Body of pancreas (tissue), 4 donors: ENCODE results near the gene PLCH1. TPM values are rescaled to one million over a fixed set of nuclear protein-coding genes. Genes with fewer than 3 reads are reported as not detected.

ENCODE experiments used
- ATAC-seq: fragments of 150-250 bp; one replicate; pipeline ENCODE4 v1.9.1; 2016
- DNase-seq, 4 donors: peaks; one replicate each; pipeline ENCODE4 v3.0.0-alpha.2; 2019
- H3K27ac ChIP-seq, 4 donors: fragments of 200-600 bp; sonication (generic); 1 replicate in 3 of 4; 2 replicates in 1 of 4; pipeline versions ENCODE4 v1.5.1 to v1.6.1; 2016 to 2019; ENCODE audit warnings: mild to moderate bottlenecking in 1 of 4, mixed read lengths in 1 of 4, moderate library complexity in 1 of 4
- H3K27me3 ChIP-seq, 2 donors: fragments of 200-600 bp; sonication (generic); one replicate each; pipeline ENCODE4 v1.6.0; 2016; ENCODE audit warnings: mild to moderate bottlenecking in 1 of 2
- H3K36me3 ChIP-seq, 2 donors: fragments of 200-600 bp; sonication (generic); replicated peaks in 1 of 2; 2 replicates each; pipeline ENCODE4 v1.5.1; 2016; ENCODE audit warnings: low read depth in 2 of 2; ENCODE audit not compliant: insufficient read depth in 1 of 2
- H3K4me1 ChIP-seq: fragments of 200-600 bp; sonication (generic); one replicate; pipeline ENCODE4 v1.6.0; 2016
- H3K4me3 ChIP-seq, 2 donors: fragments of 200-600 bp; sonication (generic); 1 replicate in 1 of 2; 2 replicates in 1 of 2; pipeline ENCODE4 v1.5.1; 2016 to 2019
- H3K9me3 ChIP-seq, 3 donors: fragments of 200-600 bp; sonication (generic); 1 replicate in 2 of 3; 2 replicates in 1 of 3; pipeline ENCODE4 v1.5.1; 2016
- POLR2A ChIP-seq, 3 donors: fragments of 450-650 bp; IDR thresholded peaks; one replicate each; pipeline ENCODE4 v1.6.1; 2016; ENCODE audit warnings: antibody characterized with exemption in 3 of 3, mild to moderate bottlenecking in 2 of 3
- WGBS, 2 donors: methylation state at CpG; one replicate each; pipeline ENCODE4 v1.1.5; 2017; 5-methylcytosine and 5-hydroxymethylcytosine counted together
- intact Hi-C: fragments of 100-400 bp; cut with DNase I; formaldehyde crosslinking; loops from one replicate; pipeline ENCODE4 v1.15.1; 2023
- small RNA-seq: library from RNA; depleted of rRNA; stranded (forward); fragments of <200 nt; gene quantifications from one replicate; pipeline ENCODE3, GENCODE V24; 2016
- total RNA-seq, 2 donors: library from RNA; depleted of rRNA; stranded (reverse); fragments of >200 nt; gene quantifications; one replicate each; pipeline ENCODE4 v1.1.0, GENCODE V29; 2016
- TF ChIP-seq, protein P1 (sequence below), 7 experiments: fragments of 450-650 bp in 4 of 7; fragments of 200-600 bp in 3 of 7; sonication (generic) in 3 of 7; IDR thresholded peaks; one replicate each; pipeline ENCODE4 v1.5.1; 2016 to 2019; ENCODE audit warnings: antibody characterized with exemption in 7 of 7

Gene PLCH1
- total RNA-seq, 2 donors from 2014 or later, result 3.0 to 5.2 TPM

DNA sequence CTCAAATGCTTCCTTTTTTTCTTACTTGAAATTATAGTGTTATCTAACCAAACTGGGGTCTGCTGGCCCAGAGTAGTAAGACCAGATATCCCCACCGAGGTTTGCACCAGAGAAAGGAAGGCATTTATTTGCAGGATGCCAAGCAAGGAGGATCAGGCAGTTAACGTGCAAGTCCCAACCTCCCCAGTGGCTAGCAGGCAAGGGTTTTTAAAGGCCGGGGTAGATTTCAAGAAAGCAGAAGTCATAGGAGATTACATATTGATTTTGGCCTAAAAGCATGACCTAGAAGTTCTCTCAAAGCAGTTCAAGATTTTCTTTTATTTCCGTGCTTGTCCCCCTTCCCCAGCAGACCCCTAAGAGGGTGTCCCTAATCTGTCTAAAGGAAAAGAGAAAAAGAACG is 418.6 kb downstream of the PLCH1 start:
- Histone ChIP-seq H3K4me3 (no peak overlapping the region), H3K36me3 (no peaks in the 10 kb centered on the region), H3K27ac (no peak overlapping the region), H3K4me1 (no peaks in the 10 kb centered on the region), H3K9me3 (no peaks in the 10 kb centered on the region), H3K27me3 (no peaks in the 10 kb centered on the region)
- WGBS, 2 donors, result 57 to 70% methylated on average over 5 of the region's 5 CpGs
- DNase-seq, result no peak
- intact Hi-C loops, result loop anchor here (5.0 to 10.0 kb wide), 2 partner anchors 564 to 991 kb away; no protein-coding TSS in a partner anchor
- ATAC-seq, result no peak
- TF ChIP-seq, protein P1, sequence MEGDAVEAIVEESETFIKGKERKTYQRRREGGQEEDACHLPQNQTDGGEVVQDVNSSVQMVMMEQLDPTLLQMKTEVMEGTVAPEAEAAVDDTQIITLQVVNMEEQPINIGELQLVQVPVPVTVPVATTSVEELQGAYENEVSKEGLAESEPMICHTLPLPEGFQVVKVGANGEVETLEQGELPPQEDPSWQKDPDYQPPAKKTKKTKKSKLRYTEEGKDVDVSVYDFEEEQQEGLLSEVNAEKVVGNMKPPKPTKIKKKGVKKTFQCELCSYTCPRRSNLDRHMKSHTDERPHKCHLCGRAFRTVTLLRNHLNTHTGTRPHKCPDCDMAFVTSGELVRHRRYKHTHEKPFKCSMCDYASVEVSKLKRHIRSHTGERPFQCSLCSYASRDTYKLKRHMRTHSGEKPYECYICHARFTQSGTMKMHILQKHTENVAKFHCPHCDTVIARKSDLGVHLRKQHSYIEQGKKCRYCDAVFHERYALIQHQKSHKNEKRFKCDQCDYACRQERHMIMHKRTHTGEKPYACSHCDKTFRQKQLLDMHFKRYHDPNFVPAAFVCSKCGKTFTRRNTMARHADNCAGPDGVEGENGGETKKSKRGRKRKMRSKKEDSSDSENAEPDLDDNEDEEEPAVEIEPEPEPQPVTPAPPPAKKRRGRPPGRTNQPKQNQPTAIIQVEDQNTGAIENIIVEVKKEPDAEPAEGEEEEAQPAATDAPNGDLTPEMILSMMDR (IDR thresholded peaks at IDR 0.05), result no peak
- no peak for TF ChIP-seq POLR2A (IDR thresholded peaks at IDR 0.05)

Small RNA genes lying within 50 kb of the gene (small RNA-seq; reads per million reads assigned to genes)
- gene AC108729.3 (not detected), gene RN7SL715P (not detected)

Other genes starting within 250 kb of the PLCH1 start
- 10 to 100 TPM in 1 of 2 donors, 1 to 10 TPM in 1; 4.9 to 14.8 TPM for gene C3orf33, start 61.2 kb upstream of the PLCH1 start, total RNA-seq
- 10 to 100 TPM; 40.0 to 42.2 TPM for gene SLC33A1, start 109.4 kb upstream of the PLCH1 start, total RNA-seq
- 10 to 100 TPM; 18.5 to 20.2 TPM for gene GMPS, start 125.6 kb upstream of the PLCH1 start, total RNA-seq